VCaP (cell line): ENCODE measurements around the gene SCEL.

Experiments used
- H3K27ac ChIP-seq: fragments of 450-650 bp; 2 replicates; pipeline ENCODE4 v1.5.1; 2017
- TF ChIP-seq, protein P1 (sequence below): fragments of 450-650 bp; conservative IDR thresholded peaks from 2 replicates; pipeline ENCODE4 v1.5.1; 2017; ENCODE audit warnings: mild to moderate bottlenecking, moderate library complexity

Gene SCEL

GRCh38 chr13:77522444-77522843, 13.1 kb upstream of the SCEL start:
- H3K27ac ChIP-seq: no peak overlapping the region
- TF ChIP-seq, protein P1, sequence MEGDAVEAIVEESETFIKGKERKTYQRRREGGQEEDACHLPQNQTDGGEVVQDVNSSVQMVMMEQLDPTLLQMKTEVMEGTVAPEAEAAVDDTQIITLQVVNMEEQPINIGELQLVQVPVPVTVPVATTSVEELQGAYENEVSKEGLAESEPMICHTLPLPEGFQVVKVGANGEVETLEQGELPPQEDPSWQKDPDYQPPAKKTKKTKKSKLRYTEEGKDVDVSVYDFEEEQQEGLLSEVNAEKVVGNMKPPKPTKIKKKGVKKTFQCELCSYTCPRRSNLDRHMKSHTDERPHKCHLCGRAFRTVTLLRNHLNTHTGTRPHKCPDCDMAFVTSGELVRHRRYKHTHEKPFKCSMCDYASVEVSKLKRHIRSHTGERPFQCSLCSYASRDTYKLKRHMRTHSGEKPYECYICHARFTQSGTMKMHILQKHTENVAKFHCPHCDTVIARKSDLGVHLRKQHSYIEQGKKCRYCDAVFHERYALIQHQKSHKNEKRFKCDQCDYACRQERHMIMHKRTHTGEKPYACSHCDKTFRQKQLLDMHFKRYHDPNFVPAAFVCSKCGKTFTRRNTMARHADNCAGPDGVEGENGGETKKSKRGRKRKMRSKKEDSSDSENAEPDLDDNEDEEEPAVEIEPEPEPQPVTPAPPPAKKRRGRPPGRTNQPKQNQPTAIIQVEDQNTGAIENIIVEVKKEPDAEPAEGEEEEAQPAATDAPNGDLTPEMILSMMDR: no peak

DNA sequence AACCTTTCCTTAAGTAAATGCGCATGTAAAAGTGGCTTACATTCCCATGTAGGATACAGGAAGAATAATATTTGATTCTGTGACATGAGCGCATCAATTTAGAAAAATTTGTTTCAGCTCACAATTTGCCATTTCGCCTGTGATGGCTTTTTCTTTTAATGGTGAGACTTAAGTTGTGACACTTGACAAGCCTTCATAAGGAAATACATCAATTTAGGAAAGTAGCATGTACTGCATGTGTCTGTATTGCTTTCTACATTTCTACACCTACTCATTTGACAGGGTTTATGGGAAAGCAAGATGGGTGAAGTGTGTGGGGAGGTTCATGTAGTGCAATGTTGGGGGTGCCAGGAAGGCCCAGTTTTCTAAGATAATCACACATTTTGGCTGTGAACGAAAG, 12.1 kb upstream of the SCEL start:
- TF ChIP-seq, protein P1: no peak
- H3K27ac ChIP-seq: no peak overlapping the region

- H3K27ac ChIP-seq: no peak overlapping the region
- TF ChIP-seq, protein P1: no peak
Observed at GRCh38 chr13:77523834-77524728, 11.4 kb upstream of the SCEL start.

GRCh38 chr13:77528414-77528813, 7.1 kb upstream of the SCEL start:
- no peak overlapping the region for H3K27ac ChIP-seq
- TF ChIP-seq, protein P1: no peak

DNA sequence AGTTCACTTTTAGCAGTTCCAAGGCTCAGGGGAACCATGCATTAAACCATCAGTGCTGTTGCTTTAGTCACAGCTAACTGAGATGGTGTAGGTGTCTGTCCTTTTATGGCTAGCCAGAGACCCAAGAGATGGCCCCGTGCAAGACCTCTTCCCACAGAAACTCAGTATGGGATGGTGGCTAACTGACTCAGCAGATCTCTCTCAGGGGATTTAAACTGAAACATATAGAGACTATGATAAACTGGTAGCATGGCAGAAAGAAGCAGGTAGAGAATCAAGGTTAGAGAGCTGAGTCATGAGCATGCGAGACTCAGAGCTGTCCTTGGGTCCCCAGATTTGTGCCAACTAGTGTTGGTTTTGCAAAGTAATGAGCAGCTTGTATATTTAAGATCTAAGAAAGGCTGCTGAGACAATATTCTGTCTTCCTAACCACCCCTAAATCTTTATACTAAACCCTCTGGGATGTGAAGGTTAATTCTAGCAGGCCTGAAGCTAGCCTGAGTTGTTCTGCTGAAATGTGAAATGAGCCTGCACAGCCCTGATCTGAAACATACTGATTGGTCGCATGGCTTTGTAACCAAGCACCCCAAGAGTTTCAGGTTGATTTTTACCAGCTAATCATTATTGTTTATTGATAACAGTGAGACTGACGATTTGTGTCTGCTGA, 6.5 kb upstream of the SCEL start:
- TF ChIP-seq, protein P1: no peak
- H3K27ac ChIP-seq: no peak overlapping the region

GRCh38 chr13:77529501-77529840, 6.0 kb upstream of the SCEL start:
- no peak overlapping the region for H3K27ac ChIP-seq
- TF ChIP-seq, protein P1: no peak

DNA sequence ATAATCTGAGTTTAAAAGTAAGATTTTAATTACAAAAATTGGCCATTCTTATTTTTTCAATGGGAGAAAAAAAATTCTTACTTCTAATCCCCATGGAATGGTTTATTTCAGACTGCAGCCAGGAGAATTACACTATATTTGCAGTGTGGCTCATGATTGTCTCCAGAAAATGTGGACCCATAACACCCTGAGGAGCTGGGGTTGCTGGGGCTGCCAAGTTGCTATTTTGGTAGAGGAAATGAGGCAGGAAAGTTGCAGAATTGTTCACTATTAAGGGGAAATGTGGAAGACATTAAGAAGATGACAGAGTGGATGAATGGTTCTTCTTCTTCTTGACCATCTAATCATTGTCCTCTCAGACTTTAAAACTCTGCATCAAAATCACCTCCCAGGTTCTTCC, 4.6 kb upstream of the SCEL start:
- H3K27ac ChIP-seq: no peak overlapping the region
- TF ChIP-seq, protein P1: no peak
